Neural progenitor cell (in vitro differentiated cells): ENCODE results near the gene PNPT1. TPM values are rescaled to one million over a fixed set of nuclear protein-coding genes. Genes with fewer than 3 reads are reported as not detected.

Experiments used
- DNase-seq: peaks from one replicate; pipeline ENCODE4 v3.0.0-alpha.2; 2016; ENCODE audit warnings: low spot score
- H2AFZ ChIP-seq: fragments of 200-600 bp; sonication (generic); replicated peaks from 2 replicates; pipeline ENCODE4 v1.6.1; 2016; ENCODE audit warnings: antibody characterized with exemption
- H3F3A ChIP-seq: fragments of 200-600 bp; sonication (generic); 2 replicates; pipeline ENCODE4 v1.6.1; 2016; ENCODE audit warnings: antibody characterized with exemption, low read depth
- H3K27ac ChIP-seq: fragments of 200-600 bp; sonication (generic); 2 replicates; pipeline ENCODE4 v1.5.1; 2016; ENCODE audit warnings: mild to moderate bottlenecking
- H3K27me3 ChIP-seq: fragments of 200-600 bp; sonication (generic); 2 replicates; pipeline ENCODE4 v1.6.1; 2016; ENCODE audit warnings: mild to moderate bottlenecking, moderate library complexity
- H3K36me3 ChIP-seq: fragments of 200-600 bp; sonication (generic); 2 replicates; pipeline ENCODE4 v1.5.1; 2016
- H3K4me1 ChIP-seq: fragments of 200-600 bp; sonication (generic); 2 replicates; pipeline ENCODE4 v1.6.1; 2016; ENCODE audit warnings: mixed run types
- H3K4me2 ChIP-seq: fragments of 200-600 bp; sonication (generic); 2 replicates; pipeline ENCODE4 v1.6.1; 2016
- H3K4me3 ChIP-seq: fragments of 200-600 bp; sonication (generic); 2 replicates; pipeline ENCODE4 v1.5.1; 2016
- H3K79me2 ChIP-seq: fragments of 200-600 bp; sonication (generic); 2 replicates; pipeline ENCODE4 v1.6.1; 2016; ENCODE audit warnings: low read depth
- H3K9ac ChIP-seq: fragments of 200-600 bp; sonication (generic); 2 replicates; pipeline ENCODE4 v1.6.1; 2016
- H3K9me3 ChIP-seq: fragments of 200-600 bp; sonication (generic); 2 replicates; pipeline ENCODE4 v1.5.1; 2016; ENCODE audit warnings: low read depth
- H4K20me1 ChIP-seq: fragments of 200-600 bp; sonication (generic); 2 replicates; pipeline ENCODE4 v1.6.1; 2016; ENCODE audit warnings: low read depth
- H3K27ac Mint-ChIP-seq: 3 replicates; pipeline ENCODE4 v1.8.0; 2021; ENCODE audit warnings: mixed read lengths
- H3K27me3 Mint-ChIP-seq: 2 replicates; pipeline ENCODE4 v1.8.0; 2022; ENCODE audit warnings: low read depth, mild to moderate bottlenecking, inconsistent platforms, moderate library complexity, mixed read lengths; ENCODE audit not compliant: insufficient read depth
- H3K36me3 Mint-ChIP-seq: 3 replicates; pipeline ENCODE4 v1.8.0; 2021; ENCODE audit warnings: mixed read lengths
- H3K4me1 Mint-ChIP-seq: 3 replicates; pipeline ENCODE4 v1.8.0; 2021; ENCODE audit warnings: mixed read lengths
- H3K4me3 Mint-ChIP-seq: 3 replicates; pipeline ENCODE4 v1.8.0; 2021; ENCODE audit warnings: mild to moderate bottlenecking, moderate library complexity, mixed read lengths
- H3K9me3 Mint-ChIP-seq: 3 replicates; pipeline ENCODE4 v1.8.0; 2020; ENCODE audit warnings: mixed read lengths
- CTCF ChIP-seq: fragments of 200-600 bp; sonication (generic); IDR thresholded peaks from 2 replicates; pipeline ENCODE4 v1.5.1; 2017; ENCODE audit warnings: antibody characterized with exemption, mild to moderate bottlenecking
- EZH2 ChIP-seq: fragments of 200-600 bp; sonication (generic); IDR thresholded peaks from 2 replicates; pipeline ENCODE4 v1.6.1; 2017; ENCODE audit warnings: antibody characterized with exemption, mild to moderate bottlenecking, moderate library complexity
- EZH2phosphoT487 ChIP-seq: fragments of 200-600 bp; sonication (generic); IDR thresholded peaks from 2 replicates; pipeline ENCODE4 v1.6.1; 2017; ENCODE audit warnings: antibody characterized with exemption
- total RNA-seq: library from RNA; depleted of rRNA; stranded (reverse); fragments of >200 nt; gene quantifications from 2 replicates; pipeline ENCODE4 v1.2.3, GENCODE V29; 2015; ENCODE audit warnings: low replicate concordance

Gene PNPT1
- total RNA-seq, 1 donor from 2014 or later: 33.5 TPM

DNA sequence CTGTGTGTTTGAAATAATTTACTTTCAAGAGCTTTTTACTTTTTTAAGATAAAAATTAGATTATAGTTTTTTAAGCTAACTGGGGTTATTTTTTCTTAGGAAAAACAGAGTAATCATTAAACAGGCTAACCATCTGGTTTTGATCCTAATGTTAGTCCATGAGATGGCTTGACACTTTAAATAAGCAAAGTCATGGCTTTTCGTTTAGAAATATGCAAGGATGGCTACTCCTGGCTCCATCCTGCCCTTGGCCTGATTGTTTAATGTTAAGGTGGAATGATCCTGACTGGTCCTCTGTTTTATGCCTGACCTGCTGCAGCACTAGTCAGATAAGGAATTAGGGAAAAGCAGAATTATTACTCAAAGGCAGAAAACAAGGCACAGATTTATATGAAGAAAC, 39.7 kb upstream of the PNPT1 start:
- DNase-seq: no peak
- Mint-ChIP-seq H3K9me3 (no peaks in the 10 kb centered on the region), H3K27me3 (peaks cover 2% of the 10 kb centered on the region), H3K4me3 (no peak overlapping the region), H3K27ac (no peak overlapping the region), H3K4me1 (no peaks in the 10 kb centered on the region), H3K36me3 (no peaks in the 10 kb centered on the region)
- no peak overlapping the region for H3K27ac ChIP-seq
- H3K36me3 ChIP-seq: no peaks in the 10 kb centered on the region
- H3K4me2 ChIP-seq: no peak overlapping the region
- TF ChIP-seq EZH2 (no peak), EZH2phosphoT487 (no peak)
- no peaks in the 10 kb centered on the region for H3K4me1 ChIP-seq
- no peaks in the 10 kb centered on the region for H3F3A ChIP-seq
- H4K20me1 ChIP-seq: no peaks in the 10 kb centered on the region
- no peaks in the 10 kb centered on the region for H3K27me3 ChIP-seq
- no peak overlapping the region for H3K9ac ChIP-seq
- no peaks in the 10 kb centered on the region for H3K79me2 ChIP-seq
- no peaks in the 10 kb centered on the region for H3K9me3 ChIP-seq
- no peak overlapping the region for H2AFZ ChIP-seq
- H3K4me3 ChIP-seq: no peak overlapping the region

DNA sequence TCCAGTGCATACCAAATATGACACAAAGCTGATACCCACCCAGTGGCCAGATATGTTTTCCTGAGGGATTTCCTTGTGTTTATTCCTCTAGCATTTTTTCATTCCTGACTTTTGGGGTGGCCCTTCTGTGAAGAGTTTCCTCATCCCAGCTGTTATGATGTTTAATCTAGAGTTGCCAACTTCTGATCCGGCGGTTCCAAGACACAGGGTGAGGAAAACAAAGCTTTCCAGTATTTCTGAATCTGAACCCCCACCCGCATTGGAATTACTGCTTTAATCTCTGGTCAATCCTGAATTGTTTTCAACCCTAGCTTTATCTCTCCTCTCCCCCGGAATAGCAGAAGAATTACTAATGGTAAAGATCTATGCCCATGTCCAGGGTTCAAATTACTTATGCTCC, 39.2 kb upstream of the PNPT1 start:
- Mint-ChIP-seq H3K4me1 (no peaks in the 10 kb centered on the region), H3K4me3 (no peak overlapping the region), H3K27me3 (peaks cover 2% of the 10 kb centered on the region), H3K9me3 (no peaks in the 10 kb centered on the region), H3K27ac (no peak overlapping the region), H3K36me3 (no peaks in the 10 kb centered on the region)
- Histone ChIP-seq H3K4me3 (no peak overlapping the region), H3K27ac (no peak overlapping the region), H3K4me1 (no peaks in the 10 kb centered on the region), H3K36me3 (no peaks in the 10 kb centered on the region), H2AFZ (no peak overlapping the region), H3F3A (no peaks in the 10 kb centered on the region), H3K9me3 (no peaks in the 10 kb centered on the region), H3K9ac (no peak overlapping the region), H3K4me2 (no peak overlapping the region), H3K27me3 (no peaks in the 10 kb centered on the region), H3K79me2 (no peaks in the 10 kb centered on the region), H4K20me1 (no peaks in the 10 kb centered on the region)
- no peak for TF ChIP-seq EZH2
- no peak for TF ChIP-seq EZH2phosphoT487
- TF ChIP-seq CTCF: no peak
- DNase-seq: no peak

- Mint-ChIP-seq H3K9me3 (no peaks in the 10 kb centered on the region), H3K36me3 (no peaks in the 10 kb centered on the region), H3K4me3 (no peak overlapping the region), H3K27me3 (peaks cover 4% of the 10 kb centered on the region), H3K27ac (no peak overlapping the region), H3K4me1 (no peaks in the 10 kb centered on the region)
- Histone ChIP-seq H3K9me3 (no peaks in the 10 kb centered on the region), H3F3A (no peaks in the 10 kb centered on the region), H3K4me1 (no peaks in the 10 kb centered on the region), H3K4me2 (no peak overlapping the region), H3K9ac (no peak overlapping the region), H4K20me1 (no peaks in the 10 kb centered on the region), H3K4me3 (no peak overlapping the region), H3K27me3 (no peaks in the 10 kb centered on the region), H3K27ac (no peak overlapping the region), H3K36me3 (no peaks in the 10 kb centered on the region), H2AFZ (no peak overlapping the region), H3K79me2 (no peaks in the 10 kb centered on the region)
- no peak for DNase-seq
- TF ChIP-seq EZH2phosphoT487 (no peak), CTCF (no peak), EZH2 (no peak)
Observed at GRCh38 chr2:55729136-55729685, 35.6 kb upstream of the PNPT1 start.

GRCh38 chr2:55721596-55722215, 28.1 kb upstream of the PNPT1 start:
- Histone ChIP-seq H3F3A (no peaks in the 10 kb centered on the region), H3K79me2 (no peaks in the 10 kb centered on the region), H2AFZ (no peak overlapping the region), H4K20me1 (no peaks in the 10 kb centered on the region), H3K4me3 (no peak overlapping the region), H3K4me1 (peaks cover 4% of the 10 kb centered on the region), H3K27me3 (no peaks in the 10 kb centered on the region), H3K9me3 (no peaks in the 10 kb centered on the region), H3K4me2 (no peak overlapping the region), H3K36me3 (no peaks in the 10 kb centered on the region), H3K27ac (no peak overlapping the region), H3K9ac (no peak overlapping the region)
- H3K4me1 Mint-ChIP-seq: no peaks in the 10 kb centered on the region
- no peaks in the 10 kb centered on the region for H3K36me3 Mint-ChIP-seq
- peaks cover 17% of the 10 kb centered on the region for H3K27me3 Mint-ChIP-seq
- DNase-seq: no peak
- H3K27ac Mint-ChIP-seq: no peak overlapping the region
- no peak overlapping the region for H3K4me3 Mint-ChIP-seq
- H3K9me3 Mint-ChIP-seq: no peaks in the 10 kb centered on the region
- TF ChIP-seq CTCF (no peak), EZH2 (no peak), EZH2phosphoT487 (no peak)
